SU-DHL-6 (cell line): ENCODE data around the gene STK17A.

Experiments
- H2AFZ ChIP-seq: fragments of 200-600 bp; sonication (generic); 2 replicates; pipeline ENCODE4 v1.6.1; 2014; ENCODE audit warnings: low read depth, mild to moderate bottlenecking, moderate library complexity, mixed read lengths, antibody characterized with exemption, low read length; ENCODE audit not compliant: severe bottlenecking
- H3F3A ChIP-seq: fragments of 200-600 bp; shearing (Covaris generic); 2 replicates; pipeline ENCODE4 v1.6.0; 2016; ENCODE audit warnings: antibody characterized with exemption, mild to moderate bottlenecking; ENCODE audit not compliant: insufficient read depth
- H3K27ac ChIP-seq: fragments of 200-600 bp; sonication (generic); 2 replicates; pipeline ENCODE4 v1.5.1; 2016; ENCODE audit warnings: low read depth, mild to moderate bottlenecking, low read length, moderate library complexity, mixed read lengths
- H3K27me3 ChIP-seq: fragments of 200-600 bp; sonication (generic), shearing (Covaris generic); 2 replicates; pipeline ENCODE4 v1.6.0; 2014; ENCODE audit warnings: mild to moderate bottlenecking, low read length
- H3K36me3 ChIP-seq: fragments of 200-600 bp; sonication (generic); 2 replicates; pipeline ENCODE4 v1.6.1; 2014; ENCODE audit warnings: mild to moderate bottlenecking, low read length, mixed read lengths
- H3K4me2 ChIP-seq: fragments of 300-600, 200-600 bp; shearing (Covaris generic), sonication (generic); 2 replicates; pipeline ENCODE4 v1.6.0; 2014; ENCODE audit warnings: low read length, low read depth, mild to moderate bottlenecking; ENCODE audit not compliant: poor library complexity, severe bottlenecking
- H3K4me3 ChIP-seq: fragments of 200-600 bp; sonication (generic); 2 replicates; pipeline ENCODE4 v1.5.1; 2014; ENCODE audit warnings: antibody characterized with exemption, low read length, mild to moderate bottlenecking, mixed read lengths; ENCODE audit not compliant: insufficient read depth, poor library complexity, severe bottlenecking
- H3K79me2 ChIP-seq: fragments of 200-600 bp; sonication (generic); 2 replicates; pipeline ENCODE4 v1.6.1; 2014; ENCODE audit warnings: mild to moderate bottlenecking, low read length, moderate library complexity; ENCODE audit not compliant: insufficient read depth
- H3K9ac ChIP-seq: fragments of 200-600 bp; sonication (generic); 2 replicates; pipeline ENCODE4 v1.7.0; 2014; ENCODE audit warnings: mild to moderate bottlenecking, low read length
- H3K9me2 ChIP-seq: fragments of 200-600 bp; sonication (generic); replicated peaks from 2 replicates; pipeline ENCODE4 v1.6.1; 2014; ENCODE audit warnings: low read length; ENCODE audit not compliant: insufficient read depth
- H3K9me3 ChIP-seq: fragments of 200-600 bp; sonication (generic); 2 replicates; pipeline ENCODE4 v1.6.1; 2014; ENCODE audit warnings: low read length, mixed read lengths; ENCODE audit not compliant: insufficient read depth
- H4K20me1 ChIP-seq: fragments of 200-600 bp; sonication (generic); 2 replicates; pipeline ENCODE4 v1.6.1; 2014; ENCODE audit warnings: low read depth, mild to moderate bottlenecking, antibody characterized with exemption, low read length, moderate library complexity, mixed read lengths
- EZH2phosphoT487 ChIP-seq: fragments of 200-600 bp; sonication (generic), shearing (Covaris generic); conservative IDR thresholded peaks from 2 replicates; pipeline ENCODE4 v1.6.1; 2018; ENCODE audit warnings: mild to moderate bottlenecking, antibody characterized with exemption, low read length, moderate library complexity, mixed read lengths
- TF ChIP-seq, protein P1 (sequence below): fragments of 200-600 bp; sonication (generic); IDR thresholded peaks from one replicate; pipeline ENCODE4 v1.5.1; 2017; ENCODE audit warnings: antibody characterized with exemption, mild to moderate bottlenecking, low read length, moderate library complexity; ENCODE audit not compliant: insufficient read depth, poor library complexity, severe bottlenecking

STK17A gene

DNA sequence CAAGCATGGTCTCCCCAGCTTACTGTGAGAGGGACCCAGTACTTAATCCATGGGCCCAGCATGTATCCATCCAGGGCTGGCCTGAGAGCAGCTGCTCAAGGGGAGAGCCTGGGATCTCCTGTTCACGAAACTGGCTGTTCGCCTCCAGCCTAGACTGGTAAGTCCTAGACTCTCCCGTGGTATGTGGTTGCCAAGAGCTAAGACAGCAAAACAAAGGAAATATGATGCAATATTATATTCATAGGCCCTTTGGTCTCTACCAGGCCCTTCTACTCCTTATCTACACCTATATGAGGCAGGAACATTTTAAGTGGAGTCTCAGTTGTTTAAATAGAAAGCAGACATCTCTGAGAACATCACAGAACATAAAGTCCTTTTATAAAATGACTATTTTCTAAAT, 28.9 kb upstream of the STK17A start:
- Histone ChIP-seq H2AFZ (no peak overlapping the region), H3K9ac (no peak overlapping the region), H3F3A (no peaks in the 10 kb centered on the region)

DNA sequence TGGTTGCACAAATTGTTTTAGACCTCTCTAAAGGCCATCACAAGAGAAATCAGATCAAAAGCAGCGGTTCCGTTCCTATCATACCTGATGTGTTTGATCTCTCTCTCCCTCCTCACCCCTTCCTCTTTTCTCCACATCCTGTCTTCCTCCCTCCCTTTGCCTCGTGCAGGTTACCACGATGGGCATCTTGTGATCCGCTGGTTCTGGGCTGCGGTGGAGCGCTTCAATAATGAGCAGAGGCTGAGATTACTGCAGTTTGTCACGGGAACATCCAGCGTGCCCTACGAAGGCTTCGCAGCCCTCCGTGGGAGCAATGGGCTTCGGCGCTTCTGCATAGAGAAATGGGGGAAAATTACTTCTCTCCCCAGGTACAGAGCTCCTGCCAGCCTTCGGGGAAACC, 28.5 kb upstream of the STK17A start:
- TF ChIP-seq, protein P1, sequence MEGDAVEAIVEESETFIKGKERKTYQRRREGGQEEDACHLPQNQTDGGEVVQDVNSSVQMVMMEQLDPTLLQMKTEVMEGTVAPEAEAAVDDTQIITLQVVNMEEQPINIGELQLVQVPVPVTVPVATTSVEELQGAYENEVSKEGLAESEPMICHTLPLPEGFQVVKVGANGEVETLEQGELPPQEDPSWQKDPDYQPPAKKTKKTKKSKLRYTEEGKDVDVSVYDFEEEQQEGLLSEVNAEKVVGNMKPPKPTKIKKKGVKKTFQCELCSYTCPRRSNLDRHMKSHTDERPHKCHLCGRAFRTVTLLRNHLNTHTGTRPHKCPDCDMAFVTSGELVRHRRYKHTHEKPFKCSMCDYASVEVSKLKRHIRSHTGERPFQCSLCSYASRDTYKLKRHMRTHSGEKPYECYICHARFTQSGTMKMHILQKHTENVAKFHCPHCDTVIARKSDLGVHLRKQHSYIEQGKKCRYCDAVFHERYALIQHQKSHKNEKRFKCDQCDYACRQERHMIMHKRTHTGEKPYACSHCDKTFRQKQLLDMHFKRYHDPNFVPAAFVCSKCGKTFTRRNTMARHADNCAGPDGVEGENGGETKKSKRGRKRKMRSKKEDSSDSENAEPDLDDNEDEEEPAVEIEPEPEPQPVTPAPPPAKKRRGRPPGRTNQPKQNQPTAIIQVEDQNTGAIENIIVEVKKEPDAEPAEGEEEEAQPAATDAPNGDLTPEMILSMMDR, result no peak
- no peak for TF ChIP-seq EZH2phosphoT487
- Histone ChIP-seq H3K9me3 (no peaks in the 10 kb centered on the region), H3F3A (no peaks in the 10 kb centered on the region), H3K4me3 (no peak overlapping the region), H3K9me2 (no peaks in the 10 kb centered on the region), H3K27ac (no peak overlapping the region), H2AFZ (no peak overlapping the region), H4K20me1 (no peaks in the 10 kb centered on the region), H3K79me2 (no peaks in the 10 kb centered on the region), H3K27me3 (no peaks in the 10 kb centered on the region), H3K4me2 (no peak overlapping the region), H3K36me3 (no peaks in the 10 kb centered on the region), H3K9ac (no peak overlapping the region)

More for the DNA sequence above, 28.9 kb upstream of the STK17A start:
- no peaks in the 10 kb centered on the region for H3K9me2 ChIP-seq
- no peaks in the 10 kb centered on the region for H3K79me2 ChIP-seq
- H3K9me3 ChIP-seq, result no peaks in the 10 kb centered on the region
- no peak overlapping the region for H3K4me3 ChIP-seq
- H3K4me2 ChIP-seq, result no peak overlapping the region
- no peak overlapping the region for H3K27ac ChIP-seq
- no peaks in the 10 kb centered on the region for H3K27me3 ChIP-seq
- H3K36me3 ChIP-seq, result no peaks in the 10 kb centered on the region
- H4K20me1 ChIP-seq, result no peaks in the 10 kb centered on the region
- TF ChIP-seq, protein P1, result no peak
- TF ChIP-seq EZH2phosphoT487, result no peak

DNA sequence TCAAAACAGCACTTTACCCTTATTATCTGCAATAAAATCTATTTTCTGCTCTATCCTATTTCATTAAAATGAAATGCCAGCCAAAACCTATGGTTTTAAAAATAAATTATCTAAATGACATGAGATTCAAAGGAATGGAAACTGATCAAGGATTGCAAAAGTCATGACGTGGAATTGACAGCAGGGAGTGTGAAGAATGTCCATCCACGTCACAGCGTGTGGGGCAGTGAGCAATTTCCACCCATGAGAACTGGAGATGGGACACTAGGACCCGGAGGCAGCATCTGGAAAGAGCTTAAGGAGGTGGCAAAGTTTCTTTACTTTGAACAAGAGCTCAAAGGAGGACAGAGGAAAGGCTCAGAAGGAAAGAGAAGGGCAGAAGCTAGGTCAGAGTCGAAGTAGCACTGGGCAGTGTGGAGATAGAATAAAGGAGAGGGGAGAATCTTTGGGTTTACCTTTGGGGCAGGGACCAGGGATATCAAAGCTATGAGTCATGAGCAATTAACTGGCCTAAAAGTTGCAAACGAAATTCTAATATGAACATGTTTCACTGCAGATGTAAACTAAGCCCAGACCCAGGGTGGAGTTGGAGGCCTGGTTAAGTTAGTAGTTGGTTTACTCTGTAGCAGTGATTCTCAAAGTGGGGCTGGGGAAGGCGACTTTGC, 24.9 kb upstream of the STK17A start:
- Histone ChIP-seq H2AFZ (no peak overlapping the region), H3K4me3 (no peak overlapping the region), H3K9me3 (no peaks in the 10 kb centered on the region), H3K36me3 (no peaks in the 10 kb centered on the region), H3K4me2 (no peak overlapping the region), H3F3A (no peaks in the 10 kb centered on the region), H3K9ac (no peak overlapping the region), H3K27ac (no peak overlapping the region), H3K9me2 (no peaks in the 10 kb centered on the region), H4K20me1 (no peaks in the 10 kb centered on the region), H3K79me2 (no peaks in the 10 kb centered on the region), H3K27me3 (no peaks in the 10 kb centered on the region)
- TF ChIP-seq, protein P1, result no peak
- TF ChIP-seq EZH2phosphoT487, result no peak
